Activated CD8-positive, alpha-beta memory T cell treated with anti-CD3 and anti-CD28 coated beads, Interleukin-2, amount 50 U/mL, for 24 hours (primary cell): ENCODE results near the gene ARMH2.

Experiments
- DNase-seq: peaks from one replicate; pipeline ENCODE4 v3.0.0-alpha.2; 2020; ENCODE audit errors: extremely low read depth

ARMH2 gene

GRCh38 chr6:24798740-24799540 lies at the start of gene ARMH2:
Gene ARMH2 (minus strand): TSS chr6:24798917. CDS start chr6:24798857, 60 bp downstream.
- DNase-seq, result no peak

DNA sequence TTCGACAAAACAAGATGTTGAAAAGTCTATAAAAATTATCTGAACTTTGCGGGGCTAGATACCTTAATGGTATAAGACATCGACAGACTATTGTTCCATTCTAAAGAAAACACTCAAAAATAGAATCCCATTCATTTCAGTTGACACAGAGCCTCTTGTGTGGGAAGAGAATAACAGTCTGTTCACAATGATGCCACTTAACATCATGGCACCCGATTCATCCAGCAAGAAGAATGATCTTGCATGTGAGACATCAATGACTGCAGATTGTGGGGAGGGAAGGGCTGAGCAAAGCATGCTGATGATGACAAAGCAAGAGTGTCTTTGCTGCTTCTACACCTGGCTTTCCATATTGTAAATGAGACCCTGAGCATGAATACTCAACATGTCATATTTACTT lies 49.7 kb upstream of the ARMH2 start:
- no peak for DNase-seq

GRCh38 chr6:24847402-24847801 lies 48.7 kb upstream of the ARMH2 start:
- no peak for DNase-seq

DNA sequence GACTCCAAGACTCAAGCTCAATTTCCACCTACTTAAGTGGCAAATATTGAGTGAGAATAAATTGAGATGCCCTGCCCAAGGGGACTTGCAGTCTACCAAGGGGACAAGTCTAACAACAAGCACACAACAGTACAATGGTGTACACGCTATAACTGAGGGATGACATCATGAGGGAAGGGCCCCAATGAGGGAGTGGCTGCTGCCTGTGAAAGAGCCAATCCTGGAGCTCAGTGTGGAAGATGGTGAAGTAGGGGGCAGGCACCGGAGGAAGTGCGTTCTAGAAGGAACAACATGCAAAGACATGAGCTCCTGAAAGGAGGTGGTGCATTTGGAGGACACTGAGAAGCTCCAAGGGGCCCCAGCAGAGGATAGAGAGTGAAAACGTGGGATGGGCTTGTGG lies 46.9 kb upstream of the ARMH2 start:
- DNase-seq, result no peak

DNA sequence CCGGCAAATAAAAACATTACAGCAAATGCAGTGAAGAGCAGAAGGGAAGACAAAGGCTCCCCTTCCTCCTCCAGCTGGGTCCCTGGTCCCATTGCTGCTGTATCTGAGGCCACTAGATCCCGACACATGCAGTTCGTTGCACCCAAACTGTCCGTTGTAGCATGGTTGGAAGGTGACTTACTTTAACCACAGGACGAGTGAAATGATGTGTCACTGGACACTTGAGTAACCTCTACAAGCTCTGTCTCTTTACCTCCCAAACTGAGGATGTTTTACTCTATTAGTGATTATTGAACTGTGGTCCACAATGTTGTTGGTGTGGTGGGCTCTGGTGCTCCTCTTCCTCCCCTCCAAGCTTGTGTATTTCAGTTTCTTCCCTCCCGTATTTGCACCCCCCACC lies 46.2 kb upstream of the ARMH2 start:
- no peak for DNase-seq

- DNase-seq, result no peak
These were observed 45.3 kb upstream of the ARMH2 start for GRCh38 chr6:24844061-24844460.

DNA sequence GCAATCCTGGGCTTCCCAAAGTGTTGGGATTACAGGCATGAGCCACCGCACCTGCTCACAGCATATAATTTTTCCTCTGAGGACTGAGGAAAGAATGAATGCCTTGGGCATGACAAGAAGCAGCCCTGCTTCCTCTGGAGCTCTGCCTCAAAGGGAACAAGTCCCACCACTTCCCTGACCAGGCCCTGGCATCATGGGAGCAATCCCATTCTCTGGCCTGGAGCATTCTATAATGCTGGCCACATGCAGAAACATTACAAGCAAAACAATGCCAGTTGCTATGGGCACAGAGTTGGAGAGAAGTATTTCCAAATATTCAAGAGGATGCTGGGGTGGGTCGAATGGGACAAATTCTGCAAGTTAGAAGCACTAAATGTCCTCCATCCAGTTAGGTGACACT lies 41.5 kb upstream of the ARMH2 start:
- DNase-seq, result no peak

DNA sequence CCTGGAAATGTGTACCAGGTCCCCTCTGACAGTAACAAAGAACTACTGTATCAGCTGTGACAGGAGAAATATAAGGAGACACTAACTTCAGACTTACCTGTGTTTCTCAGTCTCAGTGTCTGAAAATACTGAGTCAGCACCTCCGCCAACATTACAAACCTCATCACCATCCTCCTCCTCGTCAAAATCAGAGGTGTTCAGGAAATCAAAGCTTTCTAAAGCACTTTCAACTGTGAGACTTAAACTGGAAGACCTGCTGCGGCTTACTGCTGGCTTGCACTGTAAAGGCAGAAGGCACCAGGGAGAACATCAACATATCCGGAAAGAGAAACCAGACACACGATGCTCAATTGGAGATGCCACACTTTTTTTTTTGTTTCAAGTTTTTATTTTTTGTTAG lies 40.3 kb upstream of the ARMH2 start:
- no peak for DNase-seq

DNA sequence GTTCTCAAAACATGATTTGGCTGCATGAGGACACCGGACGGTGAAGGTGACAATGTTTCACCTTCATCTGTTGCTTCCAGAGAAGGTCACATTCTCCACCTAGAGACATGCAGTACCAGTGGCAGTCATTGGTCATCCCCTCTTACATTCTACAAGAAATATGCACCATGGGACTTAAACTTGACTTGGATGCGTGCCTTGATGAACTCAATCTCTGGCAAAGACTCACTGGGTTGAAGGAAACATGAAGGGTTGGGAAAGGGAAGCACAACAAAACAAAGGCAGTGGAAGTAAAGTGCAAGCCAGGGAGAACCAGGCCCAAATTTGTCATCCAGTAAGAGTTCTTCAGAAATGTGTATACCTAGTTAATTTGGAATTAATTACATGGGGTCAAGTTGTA lies 39.4 kb upstream of the ARMH2 start:
- no peak for DNase-seq

- DNase-seq, result no peak
These were observed 37.4 kb upstream of the ARMH2 start for GRCh38 chr6:24836109-24836508.

GRCh38 chr6:24833711-24834386 lies 35.1 kb upstream of the ARMH2 start:
- DNase-seq, result no peak

- DNase-seq, result no peak
These were observed 34.1 kb upstream of the ARMH2 start for GRCh38 chr6:24832794-24833193.

DNA sequence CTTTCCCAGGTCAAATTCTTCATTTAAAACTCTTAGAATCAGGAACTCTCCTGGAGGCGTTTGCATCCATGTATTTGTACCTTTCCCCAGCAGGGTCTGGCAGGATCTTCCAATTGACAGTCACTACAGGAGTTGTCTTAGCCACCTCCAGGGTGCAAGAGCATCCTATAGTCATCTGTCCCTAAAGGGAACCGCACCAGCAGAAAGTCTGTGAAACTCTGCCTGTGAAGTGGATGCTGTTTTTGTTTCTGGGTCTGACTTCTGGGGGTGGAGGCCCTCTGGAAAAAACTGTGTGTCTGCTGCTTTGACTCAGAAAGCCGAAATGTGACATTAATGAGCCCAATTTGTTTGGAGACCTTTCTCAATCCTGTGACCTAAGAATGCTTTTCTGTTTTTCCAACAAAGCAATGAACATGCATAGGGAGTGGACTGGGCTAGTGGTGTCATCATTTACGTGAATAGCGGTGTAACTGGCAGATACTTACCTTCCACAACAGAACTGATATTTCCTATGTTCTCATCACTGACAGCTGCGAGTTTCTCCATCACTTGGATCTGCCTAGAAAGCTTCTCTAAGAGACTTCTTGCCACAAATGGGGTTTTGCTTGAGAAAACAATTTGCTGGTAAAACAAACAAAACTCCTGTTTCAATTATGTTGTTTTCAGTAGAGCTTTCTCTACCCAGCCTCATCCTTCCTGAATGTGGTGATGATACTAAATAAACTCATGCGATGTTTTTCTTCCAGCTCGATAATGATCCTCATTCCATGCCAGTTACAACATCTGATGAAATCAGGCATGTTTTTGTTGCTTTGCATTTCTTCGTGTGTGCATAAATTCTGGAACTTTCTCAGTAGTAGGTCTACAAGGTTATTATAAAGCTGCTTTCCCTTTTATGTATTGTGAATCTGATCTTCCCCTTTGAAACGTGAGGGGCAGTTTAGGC lies 33.3 kb upstream of the ARMH2 start:
- DNase-seq, result no peak

GRCh38 chr6:24829657-24830056 lies 30.9 kb upstream of the ARMH2 start:
- DNase-seq, result no peak

GRCh38 chr6:24827970-24828369 lies 29.3 kb upstream of the ARMH2 start:
- no peak for DNase-seq

DNA sequence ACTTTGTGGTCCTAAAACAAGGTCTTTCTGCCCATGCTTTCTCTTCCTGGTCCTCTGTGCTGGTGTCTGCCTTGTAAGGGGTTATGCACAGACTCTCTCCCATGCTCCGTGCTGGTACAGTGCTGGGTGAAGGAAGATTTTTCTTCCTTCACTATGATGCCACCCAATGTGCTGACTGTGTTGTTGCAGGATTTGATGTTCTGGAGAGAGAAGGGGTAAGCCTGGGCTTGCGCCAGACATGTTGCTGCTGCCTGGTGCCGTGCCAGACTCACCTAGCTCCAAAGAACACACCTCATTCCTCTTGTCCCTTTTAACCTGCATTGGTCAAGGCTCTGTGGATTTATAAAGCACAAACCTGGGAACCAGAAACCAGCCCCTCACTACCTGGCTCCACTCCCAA lies 28.4 kb upstream of the ARMH2 start:
- no peak for DNase-seq

DNA sequence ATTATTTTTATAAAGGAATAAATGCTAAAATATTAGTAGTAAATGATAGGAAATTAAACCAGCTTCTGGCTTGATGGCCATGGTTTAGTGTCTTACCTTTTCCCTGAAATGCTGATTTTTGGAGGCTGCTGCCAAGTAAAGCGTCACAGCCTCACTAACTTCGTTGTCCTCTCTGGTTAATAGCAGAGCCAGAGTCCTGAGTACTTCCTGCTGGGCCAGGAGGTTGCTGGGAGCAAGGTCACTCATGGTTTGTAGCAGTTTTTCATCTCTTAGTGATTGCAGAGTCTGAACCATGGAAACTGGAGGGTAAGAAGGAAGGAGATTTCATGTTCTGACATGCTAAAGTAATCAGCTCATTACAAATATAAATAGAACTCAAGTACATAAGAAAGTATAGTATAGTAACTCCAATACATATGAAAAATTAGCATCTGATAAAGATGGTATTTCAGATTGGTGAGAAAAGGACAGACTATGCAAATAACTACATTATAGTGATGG lies 26.5 kb upstream of the ARMH2 start:
- DNase-seq, result no peak

DNA sequence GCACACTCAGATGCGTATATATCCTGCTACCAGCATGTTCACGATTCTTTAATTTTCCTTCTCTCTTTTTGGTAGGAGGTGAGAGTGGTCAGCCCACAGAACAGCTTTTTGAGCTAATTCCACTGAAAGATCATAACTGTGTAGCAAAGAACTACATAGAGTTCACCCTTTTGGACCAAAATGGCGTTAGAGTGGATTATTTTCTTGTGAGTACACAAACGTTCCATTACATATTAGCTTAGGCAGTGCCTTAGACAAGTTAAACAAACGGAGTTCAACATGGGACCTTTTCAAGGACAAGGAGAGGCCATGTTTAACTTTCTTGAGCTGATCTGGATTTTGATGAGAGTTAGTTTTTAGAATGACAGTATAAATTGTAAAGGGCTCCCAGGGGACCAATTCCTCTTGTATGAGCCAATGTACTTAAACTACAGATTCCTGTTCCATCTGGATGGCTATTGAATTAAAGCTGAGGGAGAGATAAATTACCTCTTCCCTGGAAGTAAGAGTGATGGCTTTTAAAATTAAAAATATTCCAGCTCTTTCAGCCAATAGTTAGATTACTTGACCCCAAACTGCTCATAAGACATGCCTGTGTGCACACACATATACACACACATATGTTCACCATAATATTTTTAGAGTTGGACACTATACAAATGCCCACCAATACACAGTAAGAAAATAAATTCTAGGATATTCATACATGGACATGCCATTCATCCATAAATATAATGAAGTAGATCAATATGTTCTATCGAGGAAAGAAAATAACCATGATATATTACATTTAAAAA lies 25.6 kb upstream of the ARMH2 start:
- no peak for DNase-seq

- DNase-seq, result no peak
These were observed 24.5 kb upstream of the ARMH2 start for GRCh38 chr6:24823185-24823584.

GRCh38 chr6:24822696-24823095 lies 24.0 kb upstream of the ARMH2 start:
- no peak for DNase-seq

DNA sequence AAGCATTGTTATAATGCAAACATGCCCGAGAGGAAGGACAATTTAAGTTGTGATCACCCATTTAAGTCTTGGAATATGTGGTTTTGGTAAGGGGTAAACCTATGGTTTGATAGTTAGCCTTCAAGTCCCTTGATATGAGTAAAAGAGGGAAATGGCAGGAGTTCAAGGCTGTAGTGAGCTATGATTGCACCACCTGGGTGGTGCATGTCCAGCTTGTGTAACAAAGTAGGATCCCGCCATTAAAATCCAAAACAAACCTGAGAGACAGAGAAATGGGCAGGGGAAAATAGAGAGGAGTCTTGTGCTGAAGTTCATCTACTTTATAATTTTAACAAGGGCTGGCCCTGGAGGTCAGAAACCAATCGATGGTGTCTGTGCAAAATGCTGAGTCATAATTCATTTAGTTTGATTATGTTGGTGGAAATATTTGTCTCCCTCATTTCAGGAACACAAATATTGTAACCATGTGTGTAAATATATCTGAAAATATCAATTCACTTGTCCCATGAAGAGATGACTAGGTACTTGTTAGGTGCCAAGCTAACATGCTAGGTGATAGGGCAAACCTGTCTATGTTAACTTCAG lies 23.2 kb upstream of the ARMH2 start:
- no peak for DNase-seq
